Stomach (tissue), 9 donors: Measurements from ENCODE around the gene ACTN1. TPM values are rescaled to one million over a fixed set of nuclear protein-coding genes. Genes with fewer than 3 reads are reported as not detected.

Experiments
- DNase-seq, 2 donors: peaks; one replicate each; pipeline versions ENCODE4 v3.0.0 to v3.0.0-alpha.2; 2013 to 2019
- H3K27ac ChIP-seq, 5 donors: fragments of 200-600 bp in 4 of 5; sonication (generic) in 4 of 5; one replicate each; pipeline ENCODE4 v1.5.1; 2013 to 2019; ENCODE audit warnings: mild to moderate bottlenecking in 1 of 5, moderate library complexity in 1 of 5
- H3K27me3 ChIP-seq, 3 donors: fragments of 200-600 bp; sonication (generic); one replicate each; pipeline ENCODE4 v1.5.1; 2017 to 2019; ENCODE audit warnings: mixed run types in 1 of 3
- H3K36me3 ChIP-seq, 4 donors: fragments of 200-600 bp; sonication (generic); 1 replicate in 3 of 4; 2 replicates in 1 of 4; pipeline ENCODE4 v1.5.1; 2016 to 2019
- H3K4me1 ChIP-seq, 4 donors: fragments of 200-600 bp; sonication (generic); one replicate each; pipeline ENCODE4 v1.5.1; 2016 to 2019
- H3K4me3 ChIP-seq, 4 donors: fragments of 200-600 bp; sonication (generic) in 3 of 4; one replicate each; pipeline ENCODE4 v1.5.1; 2016 to 2019; ENCODE audit warnings: mild to moderate bottlenecking in 1 of 4
- H3K9me3 ChIP-seq, 4 donors: fragments of 200-600 bp; sonication (generic); one replicate each; pipeline ENCODE4 v1.5.1; 2016 to 2019
- CTCF ChIP-seq, 7 experiments: fragments of 450-650 bp in 4 of 7; fragments of 200-600 bp in 3 of 7; sonication (generic) in 3 of 7; IDR thresholded peaks; one replicate each; pipeline ENCODE4 v1.5.1; 2016 to 2019; ENCODE audit warnings: antibody characterized with exemption in 7 of 7, control low read depth in 2 of 7, mild to moderate bottlenecking in 1 of 7
- EP300 ChIP-seq: sonication (generic); formaldehyde crosslinking; IDR thresholded peaks from one replicate; pipeline ENCODE4 v1.6.1; 2017; ENCODE audit warnings: antibody characterized with exemption
- POLR2A ChIP-seq, 4 donors: fragments of 450-650 bp; IDR thresholded peaks; one replicate each; pipeline ENCODE4 v1.6.1; 2016; ENCODE audit warnings: antibody characterized with exemption in 4 of 4, control low read depth in 2 of 4, mild to moderate bottlenecking in 1 of 4, moderate library complexity in 1 of 4
- POLR2AphosphoS5 ChIP-seq, 3 donors: sonication (generic); formaldehyde crosslinking; IDR thresholded peaks; one replicate each; pipeline ENCODE4 v1.6.1; 2016; ENCODE audit warnings: antibody characterized with exemption in 3 of 3
- WGBS, 5 donors: extraction: QIAGEN DNeasy Blood & Tissue Kit in 3 of 5; methylation state at CpG; one replicate each; pipeline versions ENCODE4 v1.1.5 to v1.1.7; 2013 to 2018; 5-methylcytosine and 5-hydroxymethylcytosine counted together
- intact Hi-C: fragments of 100-400 bp; cut with DNase I; formaldehyde crosslinking; loops from one replicate; pipeline ENCODE4 v1.15.1; 2023; ENCODE audit warnings: low total_unique reads
- polyA plus RNA-seq, 3 donors: library from polyadenylated mRNA; stranded (reverse); fragments of 200-250 nt; gene quantifications; one replicate each; pipeline ENCODE4 v1.2.3, GENCODE V29; 2013
- total RNA-seq, 5 donors: library from RNA; depleted of rRNA; stranded (reverse); fragments of >200 nt; gene quantifications; one replicate each; pipeline versions ENCODE4 v1.1.0 to v1.2.3, GENCODE V29; 2014 to 2016
- donor health status: healthy with polysubstance abuse.
- donor health status: Bipolar disorder and iron deficiency.
- donor health status: healthy.

Gene ACTN1
- total and polyA plus RNA-seq, 8 donors, result 25.7 to 504 (median 196) TPM

GRCh38 chr14:68865542-68865941, 113.6 kb downstream of the ACTN1 start:
- 90 to 100% (median 94%) methylated on average over 2 of the region's 2 CpGs for WGBS, 5 donors
- TF ChIP-seq POLR2A (IDR thresholded peaks at IDR 0.05) (no peak), EP300 (no peak), CTCF (IDR thresholded peaks at IDR 0.05) (no peak), POLR2AphosphoS5 (IDR thresholded peaks at IDR 0.05) (no peak)
- intact Hi-C loops, result no loop called here

GRCh38 chr14:68864361-68864750, 114.7 kb downstream of the ACTN1 start:
- H3K36me3 ChIP-seq, result no peaks in the 10 kb centered on the region
- H3K4me1 ChIP-seq, result no peaks in the 10 kb centered on the region
- intact Hi-C loops, result loop anchor here (5.0 kb wide), 1 partner anchor 243 kb away; no protein-coding TSS in a partner anchor
- no peak for DNase-seq
- no peaks in the 10 kb centered on the region for H3K27me3 ChIP-seq
- no peak overlapping the region for H3K27ac ChIP-seq
- WGBS, 5 donors, result 86 to 92% (median 89%) methylated on average over 6 of the region's 6 CpGs
- H3K4me3 ChIP-seq, result no peak overlapping the region
- TF ChIP-seq POLR2AphosphoS5 (IDR thresholded peaks at IDR 0.05) (no peak), CTCF (IDR thresholded peaks at IDR 0.05) (no peak), POLR2A (IDR thresholded peaks at IDR 0.05) (no peak), EP300 (no peak)
- peaks cover 0 to 16% (median 10%) of the 10 kb centered on the region in 4 donors for H3K9me3 ChIP-seq

More at GRCh38 chr14:68865542-68865941, 113.6 kb downstream of the ACTN1 start:
- Histone ChIP-seq H3K27me3 (no peaks in the 10 kb centered on the region), H3K4me3 (no peak overlapping the region), H3K4me1 (no peaks in the 10 kb centered on the region), H3K36me3 (peaks cover 0 to under 1% (median 0%) of the 10 kb centered on the region in 4 donors), H3K9me3 (peaks cover 0 to 16% (median 10%) of the 10 kb centered on the region in 4 donors), H3K27ac (no peak overlapping the region)
- DNase-seq, result no peak

- 76 to 86% (median 79%) methylated on average over 13 of the region's 13 CpGs for WGBS, 5 donors
- Histone ChIP-seq H3K4me3 (no peak overlapping the region), H3K4me1 (no peaks in the 10 kb centered on the region), H3K27ac (no peak overlapping the region), H3K9me3 (peaks cover 0 to 16% (median 10%) of the 10 kb centered on the region in 4 donors), H3K36me3 (no peaks in the 10 kb centered on the region), H3K27me3 (no peaks in the 10 kb centered on the region)
- DNase-seq, result no peak
- intact Hi-C loops, result loop anchor here (5.0 kb wide), 1 partner anchor 244 kb away; no protein-coding TSS in a partner anchor
- TF ChIP-seq POLR2AphosphoS5 (IDR thresholded peaks at IDR 0.05) (no peak), EP300 (no peak), POLR2A (IDR thresholded peaks at IDR 0.05) (no peak), CTCF (IDR thresholded peaks at IDR 0.05) (no peak)
Observed at GRCh38 chr14:68863610-68864360, 115.3 kb downstream of the ACTN1 start.

- Histone ChIP-seq H3K9me3 (peaks cover 0 to 16% (median 10%) of the 10 kb centered on the region in 4 donors), H3K27ac (no peak overlapping the region), H3K36me3 (no peaks in the 10 kb centered on the region), H3K4me1 (no peaks in the 10 kb centered on the region), H3K27me3 (no peaks in the 10 kb centered on the region), H3K4me3 (no peak overlapping the region)
- intact Hi-C loops, result loop anchor here (5.0 kb wide), 1 partner anchor 244 kb away; no protein-coding TSS in a partner anchor
- DNase-seq, result peak; percentile 83 to 93
- no peak for TF ChIP-seq EP300
- peak in 5 of 7 experiments; percentile 47 to 69 (median 61) for TF ChIP-seq CTCF (IDR thresholded peaks at IDR 0.05)
- peak in 1 of 3 donors; percentile 61 for TF ChIP-seq POLR2AphosphoS5 (IDR thresholded peaks at IDR 0.05)
- TF ChIP-seq POLR2A (IDR thresholded peaks at IDR 0.05), result no peak
- WGBS, 5 donors, result 0 to 2% (median 0%) methylated on average over 2 of the region's 2 CpGs
Observed at GRCh38 chr14:68862954-68863594, 116.0 kb downstream of the ACTN1 start.
